Inflammatory macrophage (primary cell): ENCODE data around the gene KIAA1755.

Source experiments
- DNase-seq, 2 donors: peaks; one replicate each; pipeline ENCODE4 v3.0.0-alpha.2; 2020 to 2022

The KIAA1755 gene

DNA sequence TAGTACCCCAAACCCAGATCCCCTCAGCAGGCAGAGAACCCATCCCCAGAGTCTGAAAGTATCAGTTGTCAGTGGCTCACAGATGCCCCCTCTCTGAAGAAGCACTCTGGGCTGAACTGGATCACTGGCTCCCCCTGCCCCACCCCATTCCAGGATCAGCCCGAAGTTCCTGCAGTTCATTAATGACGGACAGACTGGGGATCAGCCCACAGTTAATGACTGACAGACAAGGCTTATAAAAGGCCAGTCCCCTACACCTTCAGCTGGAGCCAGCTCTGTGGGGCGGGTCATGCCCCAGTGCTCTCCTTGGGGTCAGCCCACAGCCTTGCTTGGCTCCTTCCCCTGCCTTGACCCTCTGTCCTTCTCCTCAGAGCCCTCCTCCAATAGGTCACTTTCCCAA is 21.7 kb downstream of the KIAA1755 start:
- no peak for DNase-seq

DNA sequence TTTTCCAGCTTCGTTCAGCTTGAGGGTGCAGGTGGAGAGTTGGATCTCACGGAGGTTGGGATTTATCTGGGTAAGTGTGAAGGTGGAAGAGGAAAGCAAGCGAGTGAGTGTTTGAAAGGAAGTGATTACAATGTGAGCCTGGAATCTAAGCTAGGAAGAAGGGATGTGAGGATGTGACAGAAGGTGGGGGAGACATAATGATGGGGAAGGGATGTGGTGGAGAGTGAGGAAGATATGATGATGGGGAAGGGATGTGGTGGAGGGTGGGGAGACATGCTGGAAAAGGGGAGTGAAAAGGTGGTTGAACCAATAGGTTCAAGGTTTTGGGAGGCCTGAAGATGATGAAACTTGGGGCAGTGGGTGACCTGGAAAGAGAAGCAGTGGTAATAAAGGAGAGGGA is 23.2 kb downstream of the KIAA1755 start:
- no peak for DNase-seq

DNA sequence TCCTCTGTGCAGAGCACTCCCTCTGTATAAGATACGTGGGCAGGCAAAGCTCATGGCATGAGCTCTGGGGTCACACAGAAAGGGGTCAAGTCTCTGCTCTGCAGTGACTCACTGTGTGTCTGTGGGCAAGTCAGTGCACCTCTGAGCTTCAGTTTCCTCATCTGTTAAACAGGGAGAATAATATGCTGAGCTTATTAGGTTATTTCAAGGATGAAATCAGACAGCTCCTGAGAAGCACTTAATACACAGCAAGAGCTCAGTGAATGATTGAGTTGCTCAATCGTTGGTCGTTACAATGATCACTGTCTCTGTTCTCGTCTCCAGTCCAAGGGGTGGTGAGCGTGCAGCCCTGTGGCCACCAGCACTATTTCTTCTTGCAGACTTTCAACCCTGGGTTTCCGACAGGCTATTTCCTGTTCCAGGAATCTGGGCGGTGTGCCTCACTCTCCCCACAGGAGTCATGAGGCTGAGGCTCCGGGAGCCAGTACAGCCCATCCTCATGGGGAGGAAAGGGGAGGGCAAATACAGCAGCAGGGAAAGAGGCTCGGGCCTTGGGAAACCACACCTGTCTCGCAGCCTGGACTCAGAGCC is 28.9 kb downstream of the KIAA1755 start:
- DNase-seq, result peak; percentile 62 to 64

DNA sequence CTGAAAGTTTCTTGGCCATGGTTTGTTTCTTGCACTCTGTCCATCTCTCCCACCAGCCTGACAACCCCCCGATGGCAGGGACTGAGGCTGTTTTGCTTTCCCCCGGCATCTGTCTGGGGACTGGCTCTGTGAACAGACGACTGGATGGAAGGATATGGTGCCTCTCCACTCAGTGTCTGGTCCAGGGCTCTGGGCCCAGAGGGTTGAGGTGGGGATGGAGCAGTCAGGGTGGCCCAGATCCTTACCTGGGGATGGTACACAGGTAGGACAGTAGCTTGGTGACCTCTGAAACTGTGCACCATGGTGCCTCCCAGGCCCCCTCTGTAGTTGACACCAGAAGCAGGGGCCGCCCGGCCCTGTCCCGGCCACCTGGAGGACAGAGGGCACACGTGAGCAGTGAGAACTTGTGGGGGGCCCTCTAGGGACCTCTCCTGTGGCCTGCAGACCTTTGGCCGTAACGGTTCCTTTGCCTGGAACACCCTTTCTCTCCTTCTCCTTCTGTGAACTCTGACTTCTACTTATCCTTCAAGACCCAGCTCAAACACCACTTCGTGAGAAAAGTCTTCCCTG is 29.5 kb downstream of the KIAA1755 start:
- DNase-seq, result no peak

DNA sequence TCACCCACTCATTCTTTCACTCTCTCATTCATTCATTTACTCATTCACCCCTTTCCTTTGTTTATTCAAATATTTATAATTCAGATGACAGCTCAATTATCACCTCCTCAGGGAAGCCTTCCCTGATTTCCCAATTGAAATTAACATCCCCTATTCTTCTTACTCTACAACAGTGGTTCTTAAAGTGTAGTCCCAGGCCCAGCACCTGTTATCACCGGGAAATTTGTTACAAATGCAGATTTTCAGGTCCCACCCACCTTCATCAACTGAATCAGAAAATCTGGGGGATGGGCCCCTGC is 30.3 kb downstream of the KIAA1755 start:
- DNase-seq, result no peak

DNA sequence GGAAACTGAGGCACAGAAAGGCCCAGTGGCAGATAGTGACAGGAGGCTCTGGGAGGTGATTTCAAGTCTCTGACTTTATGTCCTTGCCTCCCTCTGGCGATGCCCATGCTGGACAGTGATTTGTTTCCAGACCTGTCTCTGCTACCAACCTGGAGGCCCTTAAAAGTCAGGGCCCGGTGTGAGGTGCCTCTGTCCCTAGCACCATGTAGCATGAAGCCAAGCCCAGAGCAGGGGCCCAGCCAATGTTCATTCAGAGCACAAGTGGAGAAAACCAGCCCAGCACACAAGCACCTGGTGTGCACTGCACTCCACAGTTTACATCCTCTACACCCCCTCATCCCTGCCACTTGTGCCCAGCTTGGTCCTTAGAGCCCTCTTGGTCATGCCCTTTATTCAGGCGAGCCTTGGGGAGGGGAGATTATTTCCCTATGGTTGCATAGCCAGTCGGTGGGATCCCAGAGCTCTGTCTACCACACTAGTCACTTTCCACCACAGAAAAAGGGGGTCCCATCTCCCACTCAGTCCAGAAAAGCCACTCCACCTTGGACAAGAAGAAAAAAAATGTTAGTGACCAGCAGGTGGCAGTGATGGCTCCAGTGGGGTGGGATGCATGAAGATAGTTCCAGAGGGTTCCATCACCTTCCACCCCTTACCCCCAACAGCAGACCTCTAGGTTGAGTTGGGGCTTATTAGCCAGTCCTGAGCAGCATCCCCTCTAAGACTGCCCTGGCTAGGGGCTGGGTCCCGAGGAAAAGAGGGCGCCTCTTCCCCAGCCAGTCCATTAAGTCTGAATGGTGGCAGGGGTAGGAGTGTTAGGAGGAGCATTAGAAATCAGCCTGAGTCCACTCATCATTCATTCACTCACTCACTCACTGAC is 30.9 kb downstream of the KIAA1755 start:
- DNase-seq, result peak; percentile 36 to 47

DNA sequence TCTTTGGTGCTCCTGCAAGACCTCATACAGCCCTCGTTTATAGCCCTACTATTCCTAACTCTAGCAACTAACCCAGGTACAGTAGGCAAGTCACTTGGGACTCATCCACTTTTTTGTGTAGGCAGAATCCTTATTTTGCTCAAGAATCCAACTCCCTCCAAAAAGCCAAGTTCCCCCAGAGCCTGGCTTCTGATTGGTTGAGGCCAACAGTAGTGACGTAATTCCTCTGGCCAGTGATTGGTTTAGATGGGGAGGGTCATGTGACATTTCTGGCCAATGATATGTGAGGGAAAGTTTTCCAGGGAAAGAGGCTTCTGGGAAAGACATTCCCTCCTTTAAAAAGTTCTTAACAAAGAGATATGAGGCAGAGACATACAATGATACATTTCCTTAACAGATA is 32.1 kb downstream of the KIAA1755 start:
- no peak for DNase-seq

DNA sequence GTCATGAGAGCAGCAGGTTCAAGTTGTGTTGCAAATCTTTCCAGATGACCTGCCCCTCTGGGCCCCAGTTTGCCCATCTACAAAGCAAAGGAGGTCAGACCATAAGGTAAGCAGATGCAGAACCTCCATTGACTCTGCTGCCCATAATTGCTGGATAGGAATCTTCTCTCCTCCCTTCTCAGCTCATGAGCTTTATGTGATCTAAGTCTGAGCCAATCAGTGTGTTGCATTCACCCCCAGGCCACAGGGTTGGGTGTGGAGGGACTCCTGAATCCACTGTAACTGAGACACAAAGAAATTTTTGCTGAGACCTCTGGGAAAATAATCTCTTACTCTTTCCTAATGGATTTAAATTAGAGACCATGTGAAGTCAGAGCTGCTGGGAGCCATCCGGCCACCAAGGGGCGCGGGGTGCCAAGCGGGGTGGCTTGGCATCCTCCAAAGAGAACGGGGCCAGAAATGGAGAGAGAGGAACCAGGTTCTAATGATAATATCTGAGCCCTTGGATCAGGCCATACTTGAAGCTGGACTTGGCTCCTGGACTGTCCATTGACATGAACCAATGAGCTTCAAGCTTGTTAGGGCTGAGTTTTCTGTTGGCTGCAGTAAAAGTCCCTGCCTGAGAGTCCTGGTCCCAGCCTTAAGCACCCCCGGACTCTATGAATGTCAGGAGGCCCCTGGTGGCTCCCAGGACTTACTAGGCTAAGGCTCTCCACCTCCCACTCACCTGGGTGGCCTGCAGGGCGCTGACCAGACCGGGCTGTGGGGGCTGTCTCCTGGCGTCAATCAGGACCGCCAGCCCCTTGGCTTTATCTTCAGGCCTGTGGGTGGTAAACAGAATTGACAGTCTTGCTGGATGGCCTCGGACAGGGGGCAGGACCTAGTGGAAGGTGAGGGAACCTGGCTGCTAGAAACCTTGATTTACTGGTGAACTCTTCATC is 32.8 kb downstream of the KIAA1755 start:
- no peak for DNase-seq

DNA sequence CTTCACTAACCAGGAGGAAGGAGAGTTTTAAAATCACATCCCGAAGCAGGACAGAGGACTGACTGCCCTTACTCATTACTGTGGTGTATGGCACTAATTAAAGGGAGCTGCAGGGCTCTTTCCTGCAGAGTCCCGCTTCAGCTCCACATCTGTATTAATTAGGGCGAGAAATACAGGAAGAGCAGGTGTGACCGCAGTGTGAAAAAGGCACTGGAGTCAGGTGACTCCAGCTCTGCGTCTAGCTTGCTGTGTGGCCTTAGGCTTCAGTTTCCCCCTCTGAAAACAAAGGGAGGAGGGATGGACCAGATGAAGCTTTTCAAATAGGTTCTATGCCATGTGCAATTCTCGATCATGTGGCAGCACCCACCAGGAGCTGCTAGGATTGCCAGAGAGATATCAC is 34.0 kb downstream of the KIAA1755 start:
- DNase-seq, result no peak

DNA sequence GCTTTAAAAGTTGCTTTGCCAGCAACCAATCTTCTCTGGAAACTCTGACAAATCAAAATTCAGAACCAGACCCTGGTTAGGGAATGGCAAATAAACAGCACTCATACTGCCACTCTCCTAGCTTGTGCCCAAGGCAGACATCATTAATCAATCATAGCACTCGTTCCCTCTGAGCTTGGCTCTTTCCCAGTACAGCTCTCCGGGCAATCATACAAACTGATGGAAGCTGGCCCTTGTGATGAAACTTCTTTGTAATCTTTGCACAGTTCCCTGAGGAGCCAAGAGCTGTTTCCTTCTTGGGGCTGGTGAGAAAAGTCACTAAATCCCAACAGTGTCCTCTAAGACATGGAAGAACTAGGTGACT is 34.7 kb downstream of the KIAA1755 start:
- no peak for DNase-seq

DNA sequence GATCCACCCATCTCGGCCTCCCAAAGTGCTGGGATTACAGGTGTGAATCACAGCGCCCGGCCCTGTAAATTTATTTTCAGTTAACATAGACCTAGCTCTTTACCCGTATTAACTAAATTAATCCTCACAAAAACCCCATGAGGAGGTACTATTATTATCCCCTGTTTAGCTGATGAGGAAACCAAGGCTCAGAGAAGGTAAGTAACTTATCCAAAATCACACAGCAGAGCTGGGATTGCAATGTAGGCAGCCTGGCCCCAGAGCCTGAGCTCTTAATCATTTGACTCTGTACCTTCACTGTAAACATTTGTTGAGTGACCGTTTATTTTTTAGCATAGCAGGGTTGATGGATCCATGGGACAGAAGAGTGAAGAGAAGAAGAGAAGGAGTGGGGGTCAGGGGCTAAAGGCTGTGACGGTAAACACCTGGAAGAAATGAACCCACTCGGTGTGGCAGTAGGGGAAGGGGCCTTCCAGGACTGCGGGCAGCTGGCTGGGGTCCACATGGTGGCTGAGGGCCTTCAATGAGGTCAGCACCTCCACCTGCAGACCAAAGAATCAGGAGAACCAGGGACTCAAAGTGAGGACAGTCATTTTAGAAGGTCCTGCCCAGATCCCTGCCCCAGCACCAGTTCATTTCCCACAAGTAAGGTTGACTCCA is 35.2 kb downstream of the KIAA1755 start:
- no peak for DNase-seq

DNA sequence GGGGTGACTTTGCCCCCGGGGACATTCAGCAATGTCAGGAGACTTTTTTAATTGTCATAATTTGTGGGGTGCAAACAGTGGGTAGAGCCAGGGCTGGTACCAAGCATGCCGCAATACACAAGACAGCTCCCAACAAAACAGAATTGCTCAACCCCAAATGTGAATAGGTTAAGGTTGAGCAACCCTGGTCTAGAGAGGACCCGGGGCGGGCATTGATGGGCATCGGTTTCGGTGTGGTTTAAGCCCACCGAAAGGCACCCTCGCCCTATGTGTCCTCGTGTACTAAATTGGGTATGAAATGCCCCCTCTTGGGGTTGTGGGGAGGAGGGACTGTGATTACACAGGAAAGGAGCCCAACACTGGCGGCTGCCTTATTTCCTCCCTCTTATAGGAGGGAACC is 36.0 kb downstream of the KIAA1755 start:
- DNase-seq, result peak in 1 of 2 donors; percentile 23

DNA sequence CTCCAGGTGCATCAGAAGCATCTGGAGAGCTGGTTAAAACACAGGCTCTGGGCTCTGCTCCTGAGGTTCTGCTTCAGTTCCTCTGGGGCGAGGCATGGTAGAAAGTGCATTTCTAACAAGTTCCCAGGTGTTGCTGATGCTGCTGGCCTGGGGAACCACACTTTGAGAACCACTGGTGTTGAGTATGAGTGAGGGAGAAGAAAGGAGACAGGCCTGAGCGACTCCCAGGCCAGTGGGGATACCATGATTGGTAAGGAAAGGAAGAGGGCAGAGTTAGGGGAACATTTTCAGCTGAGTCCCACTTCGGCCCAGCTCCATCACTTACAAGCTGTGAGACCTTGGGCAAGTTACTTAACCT is 36.8 kb downstream of the KIAA1755 start:
- no peak for DNase-seq

DNA sequence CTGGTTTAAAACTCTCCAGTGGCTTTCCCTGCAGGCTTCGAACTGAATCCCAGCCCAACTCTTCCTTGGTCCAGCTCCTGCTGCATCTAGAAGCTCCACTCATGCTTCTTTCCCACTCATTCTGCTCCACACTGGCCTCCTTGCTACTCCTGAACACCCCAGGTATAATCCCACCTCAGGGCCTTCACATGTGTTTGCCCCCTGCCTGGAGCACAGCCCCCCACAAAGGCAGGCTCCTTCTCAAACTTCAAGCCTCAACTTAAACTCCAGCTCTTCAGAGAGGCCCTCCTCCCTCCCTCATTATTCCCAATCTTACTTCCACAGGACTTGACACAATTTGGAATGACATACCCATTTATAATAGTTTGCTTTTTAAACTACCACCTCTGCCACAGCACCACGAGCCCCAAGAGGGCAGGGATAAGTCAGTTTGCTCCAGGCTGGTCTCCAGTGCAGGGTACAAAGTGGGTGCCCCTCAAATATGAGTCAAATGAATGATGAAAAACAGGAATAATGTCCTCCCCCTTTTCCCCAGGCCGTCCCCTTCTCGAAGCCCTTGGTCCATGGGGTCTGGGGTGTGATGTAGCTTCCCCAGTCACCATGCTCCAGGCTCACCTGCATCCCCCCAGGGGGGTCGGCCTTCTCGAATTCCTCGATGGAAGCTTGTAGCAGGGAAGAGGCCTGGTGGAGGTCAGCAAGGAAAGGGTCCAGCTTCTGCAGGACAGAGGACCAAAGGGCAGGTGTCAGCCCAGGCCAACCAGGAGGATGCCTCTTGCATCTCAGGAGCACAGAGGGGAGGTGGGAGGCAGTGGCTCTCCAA is 37.4 kb downstream of the KIAA1755 start:
- no peak for DNase-seq

DNA sequence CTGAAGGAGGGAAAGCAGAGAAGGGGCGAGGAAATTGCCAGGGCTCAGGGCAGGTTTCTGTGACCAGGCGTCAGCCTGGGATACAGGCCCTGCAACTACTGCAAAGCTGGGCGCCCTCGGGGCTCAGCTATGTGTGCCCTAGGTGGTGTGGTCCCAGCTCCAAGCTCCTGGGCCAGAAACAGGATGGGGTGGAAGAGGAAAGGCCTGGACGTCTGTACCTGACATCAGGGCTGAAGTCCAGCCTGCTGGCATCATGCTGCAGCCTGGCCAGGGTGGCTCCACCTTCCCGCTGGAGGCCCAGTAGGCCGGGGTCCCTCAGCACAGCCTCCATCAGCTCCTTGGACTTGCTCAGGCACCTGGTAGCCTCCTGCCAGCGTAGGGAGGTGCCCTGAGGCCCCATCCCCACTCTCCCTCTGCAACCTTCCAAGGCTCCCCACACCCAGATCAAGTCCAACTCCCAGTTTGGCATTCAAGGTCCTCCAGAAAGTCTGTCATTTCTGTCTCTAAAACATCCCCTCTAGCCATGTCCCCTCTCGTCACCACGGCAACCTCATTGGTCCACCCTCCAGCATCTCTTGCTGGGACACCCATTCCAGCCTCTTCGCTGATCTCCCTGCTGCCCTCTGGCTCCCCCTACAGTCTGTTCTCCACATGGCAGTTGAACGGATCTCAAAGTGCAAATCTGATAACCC is 38.2 kb downstream of the KIAA1755 start:
- peak; percentile 73 to 75 for DNase-seq

DNA sequence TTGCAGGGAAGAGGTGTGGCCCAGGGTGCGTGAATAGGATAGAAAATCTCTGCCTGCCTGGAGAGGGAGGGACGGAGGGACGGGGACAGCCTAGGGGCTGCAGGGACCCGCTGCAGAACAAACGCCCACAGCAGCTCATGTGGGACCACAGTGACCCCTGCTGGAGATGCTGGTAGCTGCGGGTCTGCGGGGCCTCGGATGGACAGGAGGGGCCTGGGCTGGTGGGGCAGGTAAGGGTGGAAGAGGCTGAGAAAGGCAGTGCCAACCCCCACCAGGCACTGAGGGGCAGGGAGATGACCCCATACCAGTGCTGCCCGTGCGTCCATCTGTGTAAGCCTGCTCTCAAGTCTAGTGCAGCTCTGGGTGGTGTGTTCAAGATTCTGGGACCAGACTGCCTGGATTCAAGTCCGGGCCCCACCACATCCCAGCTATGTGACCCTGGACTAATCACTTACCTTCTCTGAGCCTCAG is 39.4 kb downstream of the KIAA1755 start:
- DNase-seq, result peak; percentile 65 to 66

DNA sequence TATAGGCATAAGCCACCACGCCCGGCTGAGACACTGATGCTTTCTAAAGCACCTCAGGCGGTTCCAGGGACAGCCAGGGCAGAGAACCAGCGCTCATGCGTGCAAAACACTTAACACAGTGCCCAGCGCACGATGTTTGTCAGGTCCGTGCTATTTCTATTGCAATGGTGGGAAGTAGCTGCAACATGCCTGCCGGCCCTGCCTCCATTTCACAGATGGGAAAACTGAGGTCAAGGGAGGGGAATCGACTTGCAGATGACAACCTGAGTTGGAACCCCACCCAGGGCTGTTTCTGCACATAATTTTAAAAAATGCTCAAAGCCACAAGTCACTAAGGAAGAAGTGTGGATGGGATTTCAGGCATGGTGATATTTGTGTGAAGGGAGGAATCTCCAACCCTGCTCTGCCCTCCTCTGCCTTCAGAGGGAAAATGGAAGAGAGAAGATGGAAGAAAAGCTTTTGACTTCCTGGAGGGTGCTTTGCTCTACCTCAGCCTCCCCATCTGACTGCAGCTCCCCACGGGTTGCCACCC is 39.9 kb downstream of the KIAA1755 start:
- DNase-seq, result no peak

DNA sequence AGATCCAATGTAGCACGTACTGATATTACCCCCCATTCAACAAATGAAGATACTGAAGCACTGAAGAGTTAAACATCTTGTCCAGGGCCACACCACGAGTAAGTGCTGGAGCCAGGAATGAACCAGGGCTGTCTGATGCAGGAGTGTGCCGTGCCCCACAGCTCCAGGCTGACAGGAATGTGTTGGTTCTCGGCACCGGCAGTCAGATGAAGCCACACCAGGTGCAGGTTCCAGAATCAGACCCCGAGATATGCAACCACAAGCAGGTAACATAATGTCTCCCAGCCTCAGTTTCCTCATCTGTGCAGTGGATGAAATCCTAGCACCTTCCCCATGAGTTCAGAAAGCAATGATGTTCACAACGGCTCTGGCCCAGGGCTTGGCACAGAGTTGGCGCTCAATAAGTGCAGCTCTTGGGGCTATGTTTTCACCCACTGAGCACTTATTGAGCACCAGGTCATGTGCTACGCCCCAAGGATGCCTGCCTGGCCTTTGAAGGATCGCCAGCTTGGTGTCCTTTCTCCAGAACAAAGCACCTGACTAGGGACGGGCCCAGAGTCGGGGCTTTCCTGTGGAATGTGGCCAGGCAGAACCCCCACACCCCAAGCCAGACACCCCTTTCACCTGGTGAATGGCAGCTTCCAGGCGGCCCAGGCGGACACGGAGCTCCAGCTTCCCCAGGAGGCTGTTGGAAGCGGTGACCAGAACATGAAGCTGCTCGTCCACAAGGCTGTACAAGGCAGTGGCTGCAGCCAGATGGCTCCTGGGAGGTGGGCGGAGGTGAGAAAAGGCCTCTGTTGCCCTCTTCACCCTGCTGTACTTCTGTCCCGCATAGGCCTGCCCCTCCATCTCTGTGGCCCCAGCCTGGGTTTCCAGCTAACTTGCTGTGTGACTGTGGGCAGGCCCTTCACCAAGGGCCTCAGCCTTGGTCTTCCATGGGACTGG is 41.3 kb downstream of the KIAA1755 start:
- DNase-seq, result no peak

DNA sequence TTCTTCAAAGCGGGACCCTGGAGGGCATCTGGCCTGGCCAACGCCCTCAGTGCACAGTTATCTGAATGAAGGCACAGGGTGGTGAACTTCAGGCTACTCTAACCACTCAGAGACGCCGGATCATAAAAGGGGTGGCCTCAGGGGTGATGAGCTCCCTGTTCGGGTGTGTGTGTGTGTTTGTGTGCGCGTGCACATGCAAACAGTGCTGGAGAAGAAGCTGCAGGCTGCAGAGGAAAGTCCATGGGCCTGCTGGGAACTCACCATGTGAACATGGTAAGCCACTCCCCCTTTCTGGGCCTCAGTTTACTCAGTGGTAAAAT is 42.0 kb downstream of the KIAA1755 start:
- no peak for DNase-seq
